ENCODE results near the gene ARHGEF28.

The ARHGEF28 gene

DNA sequence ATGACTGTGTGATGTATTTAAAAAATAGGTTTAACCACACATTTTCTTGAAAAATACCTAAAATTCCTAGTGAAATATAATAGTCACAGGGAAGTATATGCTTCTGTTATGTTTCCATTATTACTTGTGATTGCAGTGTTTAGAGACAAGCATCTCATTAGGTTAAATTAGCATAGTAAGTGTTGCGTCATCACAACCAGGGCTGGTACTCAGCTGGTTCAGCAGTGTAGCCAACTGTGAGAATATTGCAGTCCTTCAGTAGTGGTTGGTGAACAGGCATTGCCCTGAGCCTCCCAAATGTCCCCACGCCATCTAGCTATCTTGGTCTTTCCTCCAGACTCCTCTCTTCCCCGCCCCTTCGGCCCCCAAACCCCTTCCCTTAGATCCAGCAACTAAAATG, 261.7 kb downstream of the ARHGEF28 start:
- no peak for DNase-seq (ENCODE audit: low read depth)
- H3K4me3 ChIP-seq (ENCODE audit: low read depth, low read length) = no peak overlapping the region
- TF ChIP-seq, protein P1, sequence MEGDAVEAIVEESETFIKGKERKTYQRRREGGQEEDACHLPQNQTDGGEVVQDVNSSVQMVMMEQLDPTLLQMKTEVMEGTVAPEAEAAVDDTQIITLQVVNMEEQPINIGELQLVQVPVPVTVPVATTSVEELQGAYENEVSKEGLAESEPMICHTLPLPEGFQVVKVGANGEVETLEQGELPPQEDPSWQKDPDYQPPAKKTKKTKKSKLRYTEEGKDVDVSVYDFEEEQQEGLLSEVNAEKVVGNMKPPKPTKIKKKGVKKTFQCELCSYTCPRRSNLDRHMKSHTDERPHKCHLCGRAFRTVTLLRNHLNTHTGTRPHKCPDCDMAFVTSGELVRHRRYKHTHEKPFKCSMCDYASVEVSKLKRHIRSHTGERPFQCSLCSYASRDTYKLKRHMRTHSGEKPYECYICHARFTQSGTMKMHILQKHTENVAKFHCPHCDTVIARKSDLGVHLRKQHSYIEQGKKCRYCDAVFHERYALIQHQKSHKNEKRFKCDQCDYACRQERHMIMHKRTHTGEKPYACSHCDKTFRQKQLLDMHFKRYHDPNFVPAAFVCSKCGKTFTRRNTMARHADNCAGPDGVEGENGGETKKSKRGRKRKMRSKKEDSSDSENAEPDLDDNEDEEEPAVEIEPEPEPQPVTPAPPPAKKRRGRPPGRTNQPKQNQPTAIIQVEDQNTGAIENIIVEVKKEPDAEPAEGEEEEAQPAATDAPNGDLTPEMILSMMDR (IDR thresholded peaks at IDR 0.05; ENCODE audit: low read depth, low read length, missing control alignments) = no peak

DNA sequence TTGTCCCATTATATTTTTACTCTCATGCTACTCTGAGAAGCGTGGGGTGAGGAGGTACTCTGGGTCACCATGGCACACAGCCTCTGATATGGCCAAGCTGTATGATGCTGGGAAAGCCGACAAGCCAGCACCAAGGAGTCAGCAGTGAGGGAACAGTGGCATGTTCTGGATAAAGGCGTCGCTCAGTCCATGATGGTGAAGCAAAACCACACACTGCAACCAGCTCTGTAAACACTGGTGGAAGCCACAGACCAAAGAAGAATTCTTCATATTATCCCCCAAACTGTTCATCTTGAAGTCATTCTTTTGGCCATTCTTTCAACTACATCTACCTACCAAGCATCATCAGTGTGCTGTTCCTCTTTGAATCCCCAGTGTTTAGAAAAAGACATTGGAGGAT, 264.6 kb downstream of the ARHGEF28 start:
- no peak overlapping the region for H3K4me3 ChIP-seq (ENCODE audit: low read depth, low read length)
- TF ChIP-seq, protein P1 (IDR thresholded peaks at IDR 0.05; ENCODE audit: low read depth, low read length, missing control alignments) = no peak
- no peak for DNase-seq (ENCODE audit: low read depth)

DNA sequence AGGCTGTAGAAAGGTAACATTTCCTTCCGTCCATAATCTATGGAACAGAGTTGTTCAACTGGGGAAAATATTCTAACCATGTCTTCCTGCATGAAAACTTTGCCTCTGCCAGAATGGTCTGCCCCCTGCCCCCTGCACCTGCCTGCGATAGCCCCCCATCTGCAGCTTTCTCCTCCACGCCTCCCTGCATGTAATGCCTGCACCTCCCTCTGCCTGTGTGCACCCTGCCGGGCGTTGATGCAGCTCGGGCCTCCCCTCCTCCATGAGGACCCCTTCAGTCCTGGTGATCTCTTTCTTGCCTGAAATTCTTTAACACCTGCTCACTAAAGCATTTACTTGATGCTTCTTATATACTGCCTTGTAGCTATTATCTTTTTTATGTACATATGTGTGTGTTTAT, 266.2 kb downstream of the ARHGEF28 start:
- no peak for DNase-seq (ENCODE audit: low read depth)
- H3K4me3 ChIP-seq (ENCODE audit: low read depth, low read length) = no peak overlapping the region
- TF ChIP-seq, protein P1 (IDR thresholded peaks at IDR 0.05; ENCODE audit: low read depth, low read length, missing control alignments) = no peak

DNA sequence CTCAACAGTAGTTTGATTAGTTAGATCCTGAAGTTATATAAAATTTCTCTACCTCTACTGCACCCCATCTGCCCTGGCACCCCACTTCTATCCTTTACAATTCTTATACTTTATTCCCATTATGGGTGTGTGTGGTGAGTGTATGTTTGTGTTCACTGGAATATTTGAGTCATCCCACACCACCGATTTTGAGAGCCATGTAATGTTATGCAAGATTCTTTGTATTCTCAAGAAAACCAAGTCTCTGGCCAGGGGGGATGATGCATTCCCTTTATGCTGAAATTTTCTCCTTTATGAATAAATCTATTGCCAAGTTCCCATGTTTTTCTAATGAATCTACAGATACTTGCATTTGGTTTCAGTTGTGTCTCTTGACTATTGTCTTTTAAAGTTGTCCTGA, 266.8 kb downstream of the ARHGEF28 start:
- H3K4me3 ChIP-seq (ENCODE audit: low read depth, low read length) = no peak overlapping the region
- TF ChIP-seq, protein P1 (IDR thresholded peaks at IDR 0.05; ENCODE audit: low read depth, low read length, missing control alignments) = no peak
- no peak for DNase-seq (ENCODE audit: low read depth)

DNA sequence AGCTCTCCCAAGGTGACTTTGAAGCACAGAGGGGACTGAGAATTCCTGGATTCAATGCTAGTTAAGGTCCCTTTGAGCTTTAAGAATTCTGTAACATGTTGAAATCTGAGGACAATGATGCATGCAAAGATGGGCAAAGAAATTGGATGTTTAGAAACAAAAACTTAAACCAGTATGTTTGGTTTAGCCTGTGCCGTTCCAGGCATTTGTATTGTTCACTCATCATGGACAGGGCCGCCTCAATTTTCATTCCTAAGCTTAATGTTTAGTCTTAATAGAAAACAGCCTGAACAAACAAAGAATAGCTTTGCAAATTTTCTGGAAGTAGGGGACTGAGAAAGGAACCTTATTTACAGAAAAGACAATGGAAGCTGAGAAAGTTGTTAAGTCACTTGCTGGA, 267.8 kb downstream of the ARHGEF28 start:
- no peak overlapping the region for H3K4me3 ChIP-seq (ENCODE audit: low read depth, low read length)
- DNase-seq (ENCODE audit: low read depth) = no peak
- TF ChIP-seq, protein P1 (IDR thresholded peaks at IDR 0.05; ENCODE audit: low read depth, low read length, missing control alignments) = no peak

DNA sequence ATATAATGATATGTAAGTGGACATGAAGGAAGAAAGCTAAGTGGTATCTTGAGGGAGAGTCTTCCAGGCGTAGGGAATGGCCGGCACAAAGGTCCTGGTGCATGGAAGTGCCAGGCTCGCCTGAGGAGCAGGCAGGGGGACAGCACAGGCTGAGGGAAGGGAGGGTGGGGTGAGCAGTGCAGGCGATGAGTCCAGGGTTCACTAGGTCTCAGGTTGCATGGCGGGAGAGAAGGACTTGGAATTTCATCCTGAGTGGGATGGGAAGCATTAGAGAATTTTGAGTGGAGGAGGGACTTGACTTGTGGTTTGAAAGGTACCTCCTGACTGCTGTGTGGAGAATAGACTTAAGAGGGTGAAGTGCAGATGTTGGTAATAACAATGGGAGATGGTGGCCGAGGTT, 268.9 kb downstream of the ARHGEF28 start:
- TF ChIP-seq, protein P1 (IDR thresholded peaks at IDR 0.05; ENCODE audit: low read depth, low read length, missing control alignments) = no peak
- DNase-seq (ENCODE audit: low read depth) = no peak

DNA sequence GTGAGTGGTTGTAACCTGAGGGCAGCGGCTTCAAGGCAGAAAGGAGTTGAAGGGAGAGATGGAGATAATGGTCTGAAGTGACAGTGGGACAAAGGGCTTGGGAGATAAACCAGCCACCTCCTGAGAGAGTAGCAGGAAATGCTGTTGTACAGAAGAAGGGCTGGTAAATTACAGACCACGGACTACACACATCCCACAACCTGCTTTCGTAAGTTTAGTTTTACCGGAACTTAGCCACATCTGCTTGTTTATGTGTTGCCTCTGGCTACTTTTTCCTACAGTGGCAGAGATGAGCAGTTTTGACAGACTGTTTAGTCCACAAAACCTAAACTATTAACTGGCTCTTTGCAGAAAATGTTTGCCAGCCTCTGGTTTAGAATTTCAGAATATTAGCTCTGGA, 269.5 kb downstream of the ARHGEF28 start:
- TF ChIP-seq, protein P1 (IDR thresholded peaks at IDR 0.05; ENCODE audit: low read depth, low read length, missing control alignments) = no peak
- no peak for DNase-seq (ENCODE audit: low read depth)
- no peak overlapping the region for H3K4me3 ChIP-seq (ENCODE audit: low read depth, low read length)

More for the DNA sequence above, 268.9 kb downstream of the ARHGEF28 start:
- no peak overlapping the region for H3K4me3 ChIP-seq (ENCODE audit: low read depth, low read length)

Measured in GM12864 (cell line).